ENCODE results near the gene PPM1M. TPM values are rescaled to one million over a fixed set of nuclear protein-coding genes. Genes with fewer than 3 reads are reported as not detected.
A peak's percentile ranks its signal among the peaks of the same experiment; 100 is the strongest.

Gene PPM1M
- total RNA-seq, 2 donors from 2014 or later, result 5.7 to 8.1 TPM

DNA sequence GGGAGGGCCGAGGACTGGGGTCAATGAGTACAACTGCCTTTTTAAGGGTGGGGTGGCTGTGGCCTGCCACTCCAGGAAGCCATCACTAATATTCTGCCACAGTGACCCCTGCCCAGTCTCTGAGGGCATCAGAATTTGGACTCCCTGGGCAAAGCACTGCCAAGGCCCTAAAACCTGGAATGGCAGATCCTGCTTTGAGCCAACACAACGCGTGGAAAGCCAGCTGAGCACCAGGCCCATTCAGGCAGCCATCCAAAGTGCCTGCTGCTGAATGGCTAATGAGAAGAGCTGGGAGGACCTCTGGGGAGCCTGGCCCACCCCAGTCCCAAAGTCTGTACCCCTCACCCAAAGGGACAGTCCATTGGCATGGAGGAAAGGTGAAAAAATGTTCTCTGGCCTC lies 11.6 kb upstream of the PPM1M start:
- DNase-seq (ENCODE audit: low spot score), result no peak
- H3K36me3 ChIP-seq, result peaks cover 35% of the 10 kb centered on the region
- H3K4me3 ChIP-seq, result peak overlapping the region in 1 of 2 donors; percentile 26
- TF ChIP-seq, protein P1, sequence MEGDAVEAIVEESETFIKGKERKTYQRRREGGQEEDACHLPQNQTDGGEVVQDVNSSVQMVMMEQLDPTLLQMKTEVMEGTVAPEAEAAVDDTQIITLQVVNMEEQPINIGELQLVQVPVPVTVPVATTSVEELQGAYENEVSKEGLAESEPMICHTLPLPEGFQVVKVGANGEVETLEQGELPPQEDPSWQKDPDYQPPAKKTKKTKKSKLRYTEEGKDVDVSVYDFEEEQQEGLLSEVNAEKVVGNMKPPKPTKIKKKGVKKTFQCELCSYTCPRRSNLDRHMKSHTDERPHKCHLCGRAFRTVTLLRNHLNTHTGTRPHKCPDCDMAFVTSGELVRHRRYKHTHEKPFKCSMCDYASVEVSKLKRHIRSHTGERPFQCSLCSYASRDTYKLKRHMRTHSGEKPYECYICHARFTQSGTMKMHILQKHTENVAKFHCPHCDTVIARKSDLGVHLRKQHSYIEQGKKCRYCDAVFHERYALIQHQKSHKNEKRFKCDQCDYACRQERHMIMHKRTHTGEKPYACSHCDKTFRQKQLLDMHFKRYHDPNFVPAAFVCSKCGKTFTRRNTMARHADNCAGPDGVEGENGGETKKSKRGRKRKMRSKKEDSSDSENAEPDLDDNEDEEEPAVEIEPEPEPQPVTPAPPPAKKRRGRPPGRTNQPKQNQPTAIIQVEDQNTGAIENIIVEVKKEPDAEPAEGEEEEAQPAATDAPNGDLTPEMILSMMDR (IDR thresholded peaks at IDR 0.05), result no peak
- H3K27me3 ChIP-seq, result no peaks in the 10 kb centered on the region
- no peaks in the 10 kb centered on the region for H3K9me3 ChIP-seq
- H3K27ac ChIP-seq, result peak overlapping the region; percentile 93 to 95
- peaks cover 0 to 69% of the 10 kb centered on the region in 2 donors for H3K4me1 ChIP-seq

DNA sequence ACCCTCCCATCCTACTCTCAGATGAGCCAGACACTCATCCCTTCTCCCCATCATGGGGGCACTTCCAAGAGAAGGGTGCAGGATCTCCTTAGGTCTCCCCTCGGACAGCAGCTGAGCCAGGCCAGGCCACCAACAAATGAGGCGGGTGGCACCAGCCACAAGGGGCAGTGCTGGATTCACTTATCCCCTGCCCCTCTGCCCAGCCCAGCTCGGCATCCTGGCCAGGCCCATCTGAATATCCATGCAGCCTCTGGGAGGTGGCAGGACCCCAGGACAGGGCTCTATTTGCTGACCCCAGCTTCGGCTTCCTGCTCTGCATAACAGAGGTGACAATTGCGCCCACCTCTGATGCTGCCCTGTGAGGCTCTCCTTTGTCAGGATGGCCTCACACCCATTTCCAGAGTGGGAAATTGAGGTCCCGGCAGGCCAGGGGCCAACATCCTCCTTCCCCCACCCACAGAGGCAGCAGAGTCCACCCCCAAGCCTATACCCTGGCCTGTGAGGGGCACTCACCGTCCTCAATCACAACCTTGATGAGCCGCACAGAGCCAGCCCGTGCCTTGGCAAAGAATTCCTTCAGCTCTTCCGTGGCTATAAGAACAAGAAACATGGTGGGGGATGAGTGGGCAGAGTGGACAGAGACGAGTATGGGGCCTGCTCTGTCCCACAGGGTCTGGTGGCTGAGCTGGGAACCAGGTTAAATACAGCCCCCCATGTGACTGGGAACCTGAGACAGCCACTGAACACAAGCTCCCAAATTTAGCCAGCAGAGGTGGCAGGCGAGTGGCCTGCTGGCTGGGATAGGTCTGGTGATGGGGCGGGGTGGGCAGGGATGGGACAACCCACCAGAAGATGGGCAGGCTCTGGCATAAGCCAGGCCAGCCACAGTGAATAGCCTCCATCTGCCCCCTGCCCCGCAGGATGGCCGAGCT lies 10.8 kb upstream of the PPM1M start:
- no peak for DNase-seq (ENCODE audit: low spot score)
- Histone ChIP-seq H3K4me1 (peaks cover 0 to 70% of the 10 kb centered on the region in 2 donors), H3K36me3 (peaks cover 27% of the 10 kb centered on the region), H3K9me3 (no peaks in the 10 kb centered on the region), H3K4me3 (peak overlapping the region in 1 of 2 donors; percentile 26), H3K27ac (peak overlapping the region; percentile 93 to 95), H3K27me3 (no peaks in the 10 kb centered on the region)
- TF ChIP-seq, protein P1 (IDR thresholded peaks at IDR 0.05), result no peak

DNA sequence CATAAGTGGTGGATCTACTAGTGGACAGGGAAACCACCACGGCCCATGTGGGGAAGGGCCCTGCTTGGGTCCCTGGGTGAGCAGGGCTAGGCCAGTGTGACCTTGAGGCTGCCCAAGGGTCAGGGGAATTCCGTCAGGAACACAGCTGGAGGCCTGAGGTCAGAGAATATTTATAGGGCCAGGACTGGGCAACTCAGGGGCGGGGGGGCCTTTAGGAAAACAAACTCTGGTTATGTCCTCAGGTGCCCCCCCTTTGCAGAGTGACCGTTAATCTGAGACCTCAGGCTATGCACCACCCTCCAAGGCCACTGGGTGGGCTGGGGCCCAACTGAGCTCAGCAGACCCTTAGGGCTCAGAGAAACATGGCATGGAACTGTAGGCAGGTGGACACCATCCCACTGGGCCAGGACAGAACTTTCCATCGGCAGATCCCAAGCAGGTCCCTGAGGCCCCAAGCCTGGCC lies 9.1 kb upstream of the PPM1M start:
- TF ChIP-seq, protein P1 (IDR thresholded peaks at IDR 0.05), result no peak
- peaks cover 10% of the 10 kb centered on the region for H3K36me3 ChIP-seq
- no peak overlapping the region for H3K4me3 ChIP-seq
- H3K27ac ChIP-seq, result peak overlapping the region; percentile 93 to 95
- H3K27me3 ChIP-seq, result no peaks in the 10 kb centered on the region
- peaks cover 0 to 79% of the 10 kb centered on the region in 2 donors for H3K4me1 ChIP-seq
- H3K9me3 ChIP-seq, result no peaks in the 10 kb centered on the region
- no peak for DNase-seq (ENCODE audit: low spot score)

DNA sequence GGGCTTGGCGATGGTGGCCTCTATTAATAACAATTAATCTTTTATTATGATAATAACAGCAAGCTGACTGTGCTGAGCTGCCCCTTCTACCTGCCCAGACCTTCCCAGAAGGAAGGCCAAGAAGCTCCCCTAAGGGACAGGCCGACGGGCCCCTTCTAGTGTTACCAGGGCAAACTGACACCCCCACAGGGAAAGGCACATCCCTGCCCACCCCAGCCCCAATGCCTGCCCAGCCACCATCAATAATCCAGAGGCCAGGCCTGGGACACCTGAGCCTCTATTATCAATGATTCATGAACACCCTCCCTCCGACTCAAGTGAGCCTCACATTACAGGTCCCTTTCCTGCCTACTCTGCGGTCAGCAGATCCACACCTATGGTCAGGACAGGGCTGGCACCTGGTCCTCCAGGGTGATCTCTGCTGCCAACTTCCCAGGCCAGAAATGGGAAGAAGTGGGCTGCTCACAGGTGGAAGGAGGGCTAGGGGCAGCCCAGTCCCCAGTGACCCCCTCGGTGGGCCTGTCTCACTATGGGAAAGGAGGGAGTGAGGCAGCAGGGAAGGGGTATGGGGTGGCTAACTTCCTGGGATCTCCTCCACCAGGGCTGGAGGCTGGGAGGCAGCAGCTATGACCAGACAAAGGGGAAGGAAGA lies 8.4 kb upstream of the PPM1M start:
- no peaks in the 10 kb centered on the region for H3K27me3 ChIP-seq
- no peak for DNase-seq (ENCODE audit: low spot score)
- TF ChIP-seq, protein P1 (IDR thresholded peaks at IDR 0.05), result no peak

DNA sequence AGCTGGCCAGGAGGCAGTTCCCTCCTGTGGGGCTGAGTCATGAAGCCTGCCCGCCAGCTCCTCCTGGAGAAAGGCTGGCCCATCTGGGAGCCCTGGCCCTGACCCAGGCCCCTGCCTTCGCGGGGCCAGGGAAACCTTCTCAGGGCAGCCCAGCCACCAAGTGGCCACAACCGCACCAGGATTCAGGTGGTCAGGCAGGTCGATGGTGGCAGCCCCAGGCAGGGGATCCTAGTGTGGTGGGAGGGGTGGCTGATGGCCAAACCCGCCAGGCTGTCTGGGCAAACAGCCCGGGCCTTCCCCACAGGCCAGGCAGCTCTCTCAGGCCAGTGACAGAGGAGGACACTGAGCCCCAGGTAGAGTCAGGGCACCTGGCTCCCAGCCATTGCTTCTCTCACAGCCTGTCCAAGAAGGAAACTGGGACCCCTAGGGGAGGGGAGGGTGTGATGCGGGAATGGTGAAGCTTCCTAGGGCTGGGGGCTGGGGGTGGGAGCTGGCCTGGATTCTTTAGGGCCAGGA lies 7.8 kb upstream of the PPM1M start:
- Histone ChIP-seq H3K4me1 (peaks cover 0 to 68% of the 10 kb centered on the region in 2 donors), H3K36me3 (no peaks in the 10 kb centered on the region), H3K9me3 (no peaks in the 10 kb centered on the region), H3K4me3 (peak overlapping the region; percentile 78 to 85), H3K27me3 (no peaks in the 10 kb centered on the region), H3K27ac (peak overlapping the region; percentile 93 to 95)
- peak; percentile 93 for DNase-seq (ENCODE audit: low spot score)
- TF ChIP-seq, protein P1 (IDR thresholded peaks at IDR 0.05), result no peak

More for the DNA sequence above, 8.4 kb upstream of the PPM1M start:
- Histone ChIP-seq H3K36me3 (peaks cover 4% of the 10 kb centered on the region), H3K27ac (peak overlapping the region; percentile 93 to 95), H3K4me3 (peak overlapping the region; percentile 8 to 85), H3K9me3 (no peaks in the 10 kb centered on the region), H3K4me1 (peaks cover 0 to 73% of the 10 kb centered on the region in 2 donors)
